ENCODE results near the gene CCDC15.

DNA sequence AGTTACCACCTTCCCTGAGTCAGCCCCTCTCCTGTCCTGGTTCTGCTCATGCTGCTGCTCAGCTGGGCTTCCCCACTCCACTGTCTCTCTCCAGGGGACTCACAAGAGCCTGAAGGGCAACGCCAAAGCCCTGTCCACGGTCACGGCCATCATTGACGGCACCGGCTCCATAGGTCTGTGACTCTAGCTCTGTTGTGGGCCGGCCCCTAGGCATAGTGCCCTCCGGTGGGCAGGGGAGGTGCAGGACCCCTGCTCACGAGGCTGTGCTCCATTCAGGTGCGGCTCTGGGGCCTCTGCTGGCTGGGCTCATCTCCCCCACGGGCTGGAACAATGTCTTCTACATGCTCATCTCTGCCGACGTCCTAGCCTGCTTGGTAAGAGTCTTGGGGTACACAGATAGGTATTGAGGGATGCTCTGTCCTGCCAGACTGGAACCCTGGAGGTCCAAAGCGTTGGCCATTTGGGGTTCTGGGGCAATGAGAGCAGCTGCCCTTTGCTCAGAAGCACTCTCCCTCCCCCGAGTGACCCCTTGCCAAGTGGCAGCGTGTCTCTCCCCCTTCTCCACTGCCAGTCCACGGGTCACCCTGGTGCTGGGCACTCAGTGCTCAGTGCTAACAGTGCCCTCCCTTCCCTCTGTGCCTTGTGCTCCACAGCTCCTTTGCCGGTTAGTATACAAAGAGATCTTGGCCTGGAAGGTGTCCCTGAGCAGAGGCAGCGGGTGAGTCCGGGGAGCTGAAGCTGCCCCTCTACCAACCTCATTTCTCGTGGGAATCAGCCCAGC lies 131.5 kb downstream of the CCDC15 start:
- TF ChIP-seq CSRNP3 (CRISPR knock-in tag; IDR thresholded peaks at IDR 0.05) (no peak), ZFP3 (CRISPR knock-in tag; IDR thresholded peaks at IDR 0.05) (no peak), TSHZ2 (CRISPR knock-in tag; IDR thresholded peaks at IDR 0.05) (no peak), SNAI2 (CRISPR knock-in tag; IDR thresholded peaks at IDR 0.05) (no peak), OSR1 (CRISPR knock-in tag; IDR thresholded peaks at IDR 0.05) (no peak), RARB (CRISPR knock-in tag; IDR thresholded peaks at IDR 0.05) (no peak), ZC3H10 (CRISPR knock-in tag; IDR thresholded peaks at IDR 0.05) (no peak), ZNF8 (CRISPR knock-in tag; IDR thresholded peaks at IDR 0.05) (no peak), ISL1 (CRISPR knock-in tag; IDR thresholded peaks at IDR 0.05) (no peak), TCF4 (CRISPR knock-in tag; IDR thresholded peaks at IDR 0.05; ENCODE audit: borderline replicate concordance) (no peak), ESRRG (CRISPR knock-in tag; IDR thresholded peaks at IDR 0.05) (no peak), BACH2 (CRISPR knock-in tag; IDR thresholded peaks at IDR 0.05; ENCODE audit: borderline replicate concordance) (no peak), ZNF70 (CRISPR knock-in tag; IDR thresholded peaks at IDR 0.05) (no peak)

Measured in SK-N-SH treated with all-trans-retinoic acid at 6 μM for 48 hours (cell line).